B cell (primary cell): ENCODE data around the gene FAM184B. TPM values are rescaled to one million over a fixed set of nuclear protein-coding genes. Genes with fewer than 3 reads are reported as not detected.

Experiments
- ATAC-seq: fragments of 200-7000 bp; cut with Tn5 transposase; one replicate; pipeline ENCODE4 v1.10.0; 2021; ENCODE audit warnings: low read depth, mild to moderate bottlenecking, moderate number of reproducible peaks, moderate library complexity
- CTCF ChIA-PET: fragments of 350-600 bp; sonication (Branson Sonifier 250); formaldehyde crosslinking; loops from one replicate; lab custom pipeline; 2021; ENCODE audit warnings: antibody characterized with exemption, inconsistent platforms; lab: Charles Lee
- POLR2A ChIA-PET: fragments of 350-600 bp; sonication (Branson Sonifier 250); formaldehyde crosslinking; loops from one replicate; lab custom pipeline; 2021; ENCODE audit warnings: antibody characterized with exemption; lab: Charles Lee
- DNase-seq: peaks from one replicate; pipeline ENCODE4 v3.0.0; 2013
- H2AFZ ChIP-seq: 2 replicates; pipeline ENCODE4 v1.6.1; 2012; ENCODE audit warnings: mild to moderate bottlenecking, low read depth, low read length; ENCODE audit not compliant: insufficient read depth, poor library complexity, severe bottlenecking
- H3K27ac ChIP-seq, 2 donors: 1 replicate in 1 of 2; 2 replicates in 1 of 2; pipeline ENCODE4 v1.5.1; 2012 to 2013; ENCODE audit warnings: low read length in 2 of 2, mild to moderate bottlenecking in 2 of 2, moderate library complexity in 1 of 2
- H3K27me3 ChIP-seq, 4 experiments: fragments of 200-600 bp in 1 of 4; sonication (generic) in 1 of 4; replicated peaks in 1 of 4; 1 replicate in 2 of 4; 2 replicates in 2 of 4; pipeline versions ENCODE4 v1.6.1 to v1.7.0; 2013 to 2016; ENCODE audit warnings: low read length in 3 of 4, mild to moderate bottlenecking in 2 of 4, mixed read lengths in 1 of 4, moderate library complexity in 1 of 4; ENCODE audit not compliant: insufficient read depth in 4 of 4, control insufficient read depth in 3 of 4; ENCODE audit errors: control extremely low read depth in 1 of 4
- H3K36me3 ChIP-seq, 2 experiments: replicated peaks in 1 of 2; 1 replicate in 1 of 2; 2 replicates in 1 of 2; pipeline versions ENCODE4 v1.6.1 to v1.7.1; 2013; ENCODE audit warnings: low read length in 1 of 2; ENCODE audit not compliant: insufficient read depth in 2 of 2, control insufficient read depth in 1 of 2; ENCODE audit errors: control extremely low read depth in 1 of 2, extremely low read depth in 1 of 2
- H3K4me1 ChIP-seq, 2 donors: fragments of 200-600 bp in 1 of 2; sonication (generic) in 1 of 2; 1 replicate in 1 of 2; 2 replicates in 1 of 2; pipeline versions ENCODE4 v1.5.1 to v1.6.1; 2013 to 2017; ENCODE audit warnings: low read length in 2 of 2; ENCODE audit not compliant: control insufficient read depth in 2 of 2, insufficient read depth in 2 of 2
- H3K4me2 ChIP-seq: replicated peaks from 2 replicates; pipeline ENCODE3; 2012; ENCODE audit warnings: mild to moderate bottlenecking, low read depth, low read length; ENCODE audit not compliant: poor library complexity, severe bottlenecking
- H3K4me3 ChIP-seq, 5 experiments: fragments of 200-600 bp in 1 of 5; sonication (generic) in 1 of 5; 1 replicate in 3 of 5; 2 replicates in 2 of 5; pipeline versions ENCODE4 v1.5.1 to v1.7.0; 2011 to 2016; ENCODE audit warnings: low read length in 4 of 5, mild to moderate bottlenecking in 4 of 5, low read depth in 2 of 5, control low read depth in 1 of 5, moderate library complexity in 1 of 5; ENCODE audit not compliant: insufficient read depth in 1 of 5; ENCODE audit errors: control extremely low read depth in 1 of 5, extremely low read depth in 1 of 5
- H3K79me2 ChIP-seq: fragments of 200-600 bp; sonication (generic); one replicate; pipeline ENCODE4 v1.6.0; 2016; ENCODE audit warnings: low read length; ENCODE audit not compliant: control insufficient read depth, insufficient read depth
- H3K9ac ChIP-seq: fragments of 200-600 bp; sonication (generic); 2 replicates; pipeline ENCODE4 v1.6.1; 2017; ENCODE audit warnings: mild to moderate bottlenecking, low read length, moderate library complexity
- H3K9me3 ChIP-seq, 3 donors: one replicate each; pipeline versions ENCODE4 v1.6.1 to v1.7.1; 2013; ENCODE audit warnings: low read length in 2 of 3; ENCODE audit not compliant: control insufficient read depth in 2 of 3, insufficient read depth in 1 of 3; ENCODE audit errors: control extremely low read depth in 1 of 3
- H4K20me1 ChIP-seq: 2 replicates; pipeline ENCODE4 v1.6.0; 2012; ENCODE audit warnings: mild to moderate bottlenecking, low read length; ENCODE audit not compliant: insufficient read depth, control insufficient read depth, poor library complexity, severe bottlenecking
- H3K27ac Mint-ChIP-seq: one replicate; pipeline ENCODE4 v1.8.0; 2021; ENCODE audit warnings: mixed read lengths
- H3K27me3 Mint-ChIP-seq: one replicate; pipeline ENCODE4 v1.8.0; 2021; ENCODE audit warnings: mixed read lengths
- H3K4me1 Mint-ChIP-seq: one replicate; pipeline ENCODE4 v1.8.0; 2021; ENCODE audit warnings: mixed read lengths
- H3K4me3 Mint-ChIP-seq: one replicate; pipeline ENCODE4 v1.8.0; 2021; ENCODE audit warnings: mixed read lengths
- H3K9me3 Mint-ChIP-seq: one replicate; pipeline ENCODE4 v1.8.0; 2022; ENCODE audit warnings: mixed read lengths; ENCODE audit not compliant: insufficient read depth
- CTCF ChIP-seq: fragments of 200-600 bp; IDR thresholded peaks from one replicate; pipeline ENCODE4 v1.8.0; 2022; ENCODE audit warnings: antibody characterized with exemption, mild to moderate bottlenecking
- EZH2 ChIP-seq: IDR thresholded peaks from 2 replicates; pipeline ENCODE4 v1.6.1; 2012; ENCODE audit warnings: borderline replicate concordance, low read depth, mild to moderate bottlenecking, moderate library complexity, low read length; ENCODE audit not compliant: insufficient read depth, poor library complexity, severe bottlenecking
- WGBS: methylation state at CpG from one replicate; pipeline ENCODE4 v1.1.5; 2013; ENCODE audit warnings: missing lambda C conversion rate; ENCODE audit not compliant: insufficient coverage; 5-methylcytosine and 5-hydroxymethylcytosine counted together
- intact Hi-C: fragments of 100-400 bp; cut with micrococcal nuclease; formaldehyde crosslinking; loops from one replicate; pipeline ENCODE4 v1.10.0; 2022
- polyA plus RNA-seq: library from polyadenylated mRNA; depleted of rRNA; stranded (reverse); fragments of >200 nt; gene quantifications from 2 replicates; pipeline ENCODE4 v1.2.3, GENCODE V29; 2012
- total RNA-seq, 2 donors: library from RNA; stranded (reverse); fragments of 120-200 nt in 1 of 2; gene quantifications; 1 replicate in 1 of 2; 2 replicates in 1 of 2; pipeline versions ENCODE4 v1.2.3 to v1.2.4, GENCODE V29; 2013 to 2022

Gene FAM184B
- total and polyA plus RNA-seq, 2 donors (not counting 1 experiment from before 2014, with no cell fraction given), result not detected

- Histone ChIP-seq H4K20me1 (no peaks in the 10 kb centered on the region), H3K4me3 (no peak overlapping the region), H3K79me2 (no peaks in the 10 kb centered on the region), H3K27ac (no peak overlapping the region), H3K27me3 (no peaks in the 10 kb centered on the region), H2AFZ (peak overlapping the region; percentile 30), H3K9ac (no peak overlapping the region), H3K36me3 (no peaks in the 10 kb centered on the region), H3K4me1 (no peaks in the 10 kb centered on the region), H3K9me3 (peaks cover 0 to 5% (median 0%) of the 10 kb centered on the region in 3 donors), H3K4me2 (no peak overlapping the region)
- WGBS, result 17% methylated on average over 10 of the region's 11 CpGs
- TF ChIP-seq EZH2, result no peak
- no peak for TF ChIP-seq CTCF
- ATAC-seq (no peak), DNase-seq (no peak)
- H3K4me3 Mint-ChIP-seq, result no peak overlapping the region
- POLR2A ChIA-PET, result no interaction called here
- intact Hi-C loops, result no loop called here
- no peak overlapping the region for H3K27ac Mint-ChIP-seq
- H3K4me1 Mint-ChIP-seq, result no peaks in the 10 kb centered on the region
- peaks cover 11% of the 10 kb centered on the region for H3K27me3 Mint-ChIP-seq
- CTCF ChIA-PET, result no interaction called here
- H3K9me3 Mint-ChIP-seq, result no peaks in the 10 kb centered on the region
Measured at GRCh38 chr4:17765514-17766286, 15.7 kb downstream of the FAM184B start.

- Mint-ChIP-seq H3K4me1 (no peaks in the 10 kb centered on the region), H3K27ac (no peak overlapping the region), H3K9me3 (no peaks in the 10 kb centered on the region), H3K27me3 (peaks cover 11% of the 10 kb centered on the region), H3K4me3 (no peak overlapping the region)
- ATAC-seq (no peak), DNase-seq (no peak)
- no peaks in the 10 kb centered on the region for H3K4me1 ChIP-seq
- H3K36me3 ChIP-seq, result no peaks in the 10 kb centered on the region
- POLR2A ChIA-PET, result no interaction called here
- H3K27me3 ChIP-seq, result no peaks in the 10 kb centered on the region
- CTCF ChIA-PET, result no interaction called here
- H2AFZ ChIP-seq, result no peak overlapping the region
- peaks cover 0 to 8% (median 0%) of the 10 kb centered on the region in 3 donors for H3K9me3 ChIP-seq
- H3K4me2 ChIP-seq, result no peak overlapping the region
- TF ChIP-seq EZH2 (no peak), CTCF (no peak)
- no peak overlapping the region for H3K27ac ChIP-seq
- intact Hi-C loops, result no loop called here
- 68% methylated on average over 4 of the region's 5 CpGs for WGBS
- no peak overlapping the region for H3K4me3 ChIP-seq
- H3K79me2 ChIP-seq, result no peaks in the 10 kb centered on the region
- no peak overlapping the region for H3K9ac ChIP-seq
- no peaks in the 10 kb centered on the region for H4K20me1 ChIP-seq
Measured at GRCh38 chr4:17763931-17764330, 17.5 kb downstream of the FAM184B start.
